Transverse colon (tissue), 4 donors: Measurements from ENCODE around the gene UPB1. TPM values are rescaled to one million over a fixed set of nuclear protein-coding genes. Genes with fewer than 3 reads are reported as not detected.
"Not testable (repeated sequence)": the region's sequence is repeated elsewhere in the genome, so short reads cannot be mapped to it uniquely, and the experiment has no call there.

Source experiments
- DNase-seq: peaks from one replicate; pipeline ENCODE4 v3.0.0-alpha.2; 2019
- H3K27ac ChIP-seq, 4 donors: fragments of 200-600 bp; sonication (generic); 2 replicates each; pipeline ENCODE4 v1.5.1; 2016 to 2018; ENCODE audit warnings: inconsistent platforms in 4 of 4
- H3K27me3 ChIP-seq: fragments of 200-600 bp; sonication (generic); 2 replicates; pipeline ENCODE4 v1.5.1; 2017; ENCODE audit warnings: inconsistent platforms
- H3K36me3 ChIP-seq, 4 donors: fragments of 200-600 bp; sonication (generic); 2 replicates each; pipeline ENCODE4 v1.5.1; 2017 to 2019; ENCODE audit warnings: inconsistent platforms in 4 of 4
- H3K4me1 ChIP-seq, 4 donors: fragments of 200-600 bp; sonication (generic); 2 replicates each; pipeline ENCODE4 v1.5.1; 2017 to 2020; ENCODE audit warnings: inconsistent platforms in 4 of 4
- H3K4me3 ChIP-seq, 4 donors: fragments of 200-600 bp; sonication (generic); 1 replicate in 1 of 4; 2 replicates in 3 of 4; pipeline versions ENCODE4 v1.5.1 to v1.6.1; 2017 to 2019; ENCODE audit warnings: inconsistent platforms in 4 of 4
- H3K9me3 ChIP-seq, 2 donors: fragments of 200-600 bp; sonication (generic); 2 replicates each; pipeline ENCODE4 v1.5.1; 2017 to 2019; ENCODE audit warnings: inconsistent platforms in 2 of 2
- EP300 ChIP-seq: sonication (generic); formaldehyde crosslinking; IDR thresholded peaks from one replicate; pipeline ENCODE4 v1.6.1; 2017; ENCODE audit warnings: antibody characterized with exemption, low read depth
- POLR2A ChIP-seq: fragments of 450-650 bp; IDR thresholded peaks from one replicate; pipeline ENCODE4 v1.6.1; 2016; ENCODE audit warnings: antibody characterized with exemption, mild to moderate bottlenecking, moderate library complexity
- POLR2AphosphoS5 ChIP-seq, 3 donors: sonication (generic); formaldehyde crosslinking; IDR thresholded peaks; one replicate each; pipeline ENCODE4 v1.6.1; 2016; ENCODE audit warnings: antibody characterized with exemption in 3 of 3
- WGBS, 2 donors: methylation state at CpG; one replicate each; pipeline ENCODE4 v1.1.5; 2018; ENCODE audit warnings: low coverage in 1 of 2; 5-methylcytosine and 5-hydroxymethylcytosine counted together
- in situ Hi-C, 4 donors: fragments of 200-750 bp; cut with MboI; loops; one replicate each; pipeline versions ENCODE4 v1.15.0 to v1.15.1; 2017; ENCODE audit warnings: low sequenced_read_pairs in 3 of 4, low pct_ligation_motif_present in 1 of 4, low pct_unique_long_range_greater_than_20kb in 1 of 4
- intact Hi-C: fragments of 100-400 bp; cut with DNase I; formaldehyde crosslinking; loops from one replicate; pipeline ENCODE4 v1.15.1; 2023; ENCODE audit warnings: low total_unique reads
- total RNA-seq, 4 donors: library from RNA; depleted of rRNA; stranded (reverse); fragments of >200 nt; gene quantifications; one replicate each; pipeline ENCODE4 v1.1.0, GENCODE V29; 2016
- TF ChIP-seq, protein P1 (sequence below), 5 experiments: fragments of 200-600 bp in 3 of 5; fragments of 450-650 bp in 2 of 5; sonication (generic) in 3 of 5; IDR thresholded peaks; 1 replicate in 2 of 5; 2 replicates in 3 of 5; pipeline ENCODE4 v1.5.1; 2016 to 2017; ENCODE audit warnings: antibody characterized with exemption in 5 of 5, inconsistent platforms in 3 of 5, mild to moderate bottlenecking in 2 of 5, moderate library complexity in 1 of 5

The UPB1 gene
- total RNA-seq, 4 donors from 2014 or later = 0.32 TPM; not detected in 3

DNA sequence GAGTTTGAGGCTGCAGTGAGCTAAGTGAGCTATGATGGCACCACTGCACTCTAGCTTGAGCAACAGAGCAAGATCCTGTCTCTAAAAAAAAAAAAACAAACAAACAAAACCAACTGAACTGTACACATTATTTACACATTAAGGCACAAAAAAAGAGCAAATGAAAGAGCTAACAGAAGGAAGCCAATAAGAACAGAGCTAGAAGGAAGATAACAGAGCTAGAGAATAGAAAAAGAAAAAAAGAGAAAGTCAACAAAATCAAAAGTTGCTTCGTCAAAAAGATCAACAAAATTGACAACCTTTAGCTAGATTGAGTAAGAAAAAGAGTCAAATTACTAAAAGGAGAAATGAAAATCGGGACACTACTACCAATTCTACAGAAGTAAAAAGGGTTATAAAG, 34.8 kb downstream of the UPB1 start:
- H3K4me3 ChIP-seq = no peak overlapping the region
- TF ChIP-seq POLR2AphosphoS5 (IDR thresholded peaks at IDR 0.05) (no peak), EP300 (no peak), POLR2A (no peak)
- TF ChIP-seq, protein P1, sequence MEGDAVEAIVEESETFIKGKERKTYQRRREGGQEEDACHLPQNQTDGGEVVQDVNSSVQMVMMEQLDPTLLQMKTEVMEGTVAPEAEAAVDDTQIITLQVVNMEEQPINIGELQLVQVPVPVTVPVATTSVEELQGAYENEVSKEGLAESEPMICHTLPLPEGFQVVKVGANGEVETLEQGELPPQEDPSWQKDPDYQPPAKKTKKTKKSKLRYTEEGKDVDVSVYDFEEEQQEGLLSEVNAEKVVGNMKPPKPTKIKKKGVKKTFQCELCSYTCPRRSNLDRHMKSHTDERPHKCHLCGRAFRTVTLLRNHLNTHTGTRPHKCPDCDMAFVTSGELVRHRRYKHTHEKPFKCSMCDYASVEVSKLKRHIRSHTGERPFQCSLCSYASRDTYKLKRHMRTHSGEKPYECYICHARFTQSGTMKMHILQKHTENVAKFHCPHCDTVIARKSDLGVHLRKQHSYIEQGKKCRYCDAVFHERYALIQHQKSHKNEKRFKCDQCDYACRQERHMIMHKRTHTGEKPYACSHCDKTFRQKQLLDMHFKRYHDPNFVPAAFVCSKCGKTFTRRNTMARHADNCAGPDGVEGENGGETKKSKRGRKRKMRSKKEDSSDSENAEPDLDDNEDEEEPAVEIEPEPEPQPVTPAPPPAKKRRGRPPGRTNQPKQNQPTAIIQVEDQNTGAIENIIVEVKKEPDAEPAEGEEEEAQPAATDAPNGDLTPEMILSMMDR (IDR thresholded peaks at IDR 0.05) = no peak
- WGBS, 2 donors = 49 to 73% methylated on average over 2 of the region's 2 CpGs
- H3K36me3 ChIP-seq = no peaks in the 10 kb centered on the region
- no peak for DNase-seq
- in situ Hi-C loops = loop anchor here in 2 of 4 donors (10.0 kb wide), 3 partner anchors 105 to 205 kb away; partner anchors contain the start of gene ADORA2A (in 1 of the 2)
- no peaks in the 10 kb centered on the region for H3K9me3 ChIP-seq
- H3K27me3 ChIP-seq = no peaks in the 10 kb centered on the region
- no peak overlapping the region for H3K27ac ChIP-seq
- intact Hi-C loops = loop anchor here (10.0 kb wide), 2 partner anchors 195 to 225 kb away; no protein-coding TSS in a partner anchor
- H3K4me1 ChIP-seq = peaks cover 0 to 7% (median 2%) of the 10 kb centered on the region in 4 donors

DNA sequence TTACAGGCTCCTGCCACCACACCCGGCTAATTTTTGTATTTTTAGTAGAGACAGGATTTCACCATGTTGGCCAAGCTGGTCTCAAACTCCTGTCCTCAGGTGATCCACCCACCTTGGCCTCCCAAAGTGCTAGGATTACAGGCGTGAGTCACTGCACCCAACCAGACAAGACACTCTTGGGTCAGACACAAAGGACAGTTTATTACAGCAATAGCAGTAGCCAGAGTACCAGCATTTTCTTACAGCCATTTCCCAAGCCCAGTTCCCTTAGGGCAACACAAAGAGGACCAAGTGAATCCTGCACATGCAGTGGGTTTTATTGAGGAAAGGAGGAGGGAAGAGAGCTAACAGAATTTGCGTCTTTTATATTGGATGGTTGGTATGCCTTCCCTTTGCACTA, 35.8 kb downstream of the UPB1 start:
- DNase-seq, H3K4me3 ChIP-seq, H3K9me3 ChIP-seq, in situ Hi-C loops, H3K4me1 ChIP-seq, H3K27ac ChIP-seq, H3K36me3 ChIP-seq, H3K27me3 ChIP-seq, intact Hi-C loops: not testable (repeated sequence)
- WGBS, 2 donors = 70% methylated on average over 3 of the region's 3 CpGs; no CpG with 5 or more reads in 1 of the 2 donors

GRCh38 chr22:24532075-24532474, 36.9 kb downstream of the UPB1 start:
- Histone ChIP-seq H3K4me1 (no peaks in the 10 kb centered on the region), H3K36me3 (no peaks in the 10 kb centered on the region), H3K27me3 (no peaks in the 10 kb centered on the region), H3K9me3 (no peaks in the 10 kb centered on the region), H3K4me3 (no peak overlapping the region), H3K27ac (no peak overlapping the region)
- DNase-seq = no peak
- intact Hi-C loops = no loop called here
- WGBS, 2 donors = 100% methylated on average over 1 of the region's 1 CpG; no CpG with 5 or more reads in 1 of the 2 donors
- in situ Hi-C loops = no loop called here
- TF ChIP-seq EP300 (no peak), POLR2A (no peak), POLR2AphosphoS5 (IDR thresholded peaks at IDR 0.05) (no peak)
- TF ChIP-seq, protein P1 (IDR thresholded peaks at IDR 0.05) = no peak

DNA sequence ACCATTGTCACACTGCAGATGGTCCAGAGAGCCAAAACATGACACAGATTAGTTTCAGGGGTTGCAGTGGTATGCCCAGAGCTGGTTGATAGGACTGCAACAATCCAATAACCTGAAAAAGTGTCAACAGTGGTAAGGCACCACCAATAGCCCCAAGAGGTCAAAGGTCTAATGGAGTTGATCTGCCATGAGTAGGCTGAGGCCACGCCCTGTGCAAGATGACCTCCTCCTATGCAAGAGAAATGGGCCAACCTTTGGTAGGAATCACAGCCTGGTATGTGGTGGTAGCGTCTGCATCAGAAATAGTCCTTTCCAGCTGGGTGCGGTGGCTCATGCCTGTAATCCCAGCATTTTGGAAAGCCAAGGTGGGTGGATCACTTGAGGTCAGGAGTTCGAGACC, 40.2 kb downstream of the UPB1 start:
- no peaks in the 10 kb centered on the region for H3K27me3 ChIP-seq
- WGBS, 2 donors = 95% methylated on average over 4 of the region's 4 CpGs; no CpG with 5 or more reads in 1 of the 2 donors
- TF ChIP-seq POLR2A (no peak), POLR2AphosphoS5 (IDR thresholded peaks at IDR 0.05) (no peak), EP300 (no peak)
- no peak overlapping the region for H3K27ac ChIP-seq
- in situ Hi-C loops = no loop called here
- DNase-seq = no peak
- H3K4me1 ChIP-seq = no peaks in the 10 kb centered on the region
- intact Hi-C loops = no loop called here
- no peak overlapping the region for H3K4me3 ChIP-seq
- H3K9me3 ChIP-seq = no peaks in the 10 kb centered on the region
- H3K36me3 ChIP-seq = peaks cover 0 to 4% (median 2%) of the 10 kb centered on the region in 4 donors

DNA sequence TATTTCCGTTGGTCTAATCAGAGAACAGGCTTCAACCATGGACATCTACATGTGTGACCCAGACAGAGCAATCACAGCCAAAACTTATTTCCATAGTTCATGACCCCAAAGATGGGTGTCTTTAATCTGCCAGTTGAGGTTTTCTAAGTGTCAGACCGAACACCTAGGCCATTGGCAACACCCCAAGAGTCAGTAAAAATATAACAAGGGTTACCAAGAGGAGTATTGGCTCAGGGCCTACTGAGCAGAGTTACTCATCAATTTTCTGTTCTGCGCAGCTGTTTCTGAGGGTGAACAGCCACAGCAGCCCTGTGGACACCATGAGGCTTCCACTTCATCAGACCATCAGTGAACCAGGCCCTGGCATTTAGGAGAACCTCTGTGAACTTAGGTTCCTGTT, 41.0 kb downstream of the UPB1 start:
- DNase-seq = no peak
- TF ChIP-seq EP300 (no peak), POLR2A (no peak)
- TF ChIP-seq, protein P1 (IDR thresholded peaks at IDR 0.05) = no peak
- Histone ChIP-seq H3K4me1 (no peaks in the 10 kb centered on the region), H3K36me3 (peaks cover 0 to 9% (median 5%) of the 10 kb centered on the region in 4 donors), H3K9me3 (no peaks in the 10 kb centered on the region), H3K4me3 (no peak overlapping the region), H3K27ac (no peak overlapping the region), H3K27me3 (no peaks in the 10 kb centered on the region)
- intact Hi-C loops (no loop called here), in situ Hi-C loops (no loop called here)
- WGBS, 2 donors = 51% methylated on average over 3 of the region's 3 CpGs; no CpG with 5 or more reads in 1 of the 2 donors
